GM18508 (cell line): ENCODE data around the gene RUNX2.

Experiments used
- ATAC-seq: cut with Tn5 transposase; IDR thresholded peaks from one replicate; pipeline ENCODE4 v1.9.1; 2021; ENCODE audit warnings: moderate number of reproducible peaks; ENCODE audit not compliant: insufficient read depth, unreplicated experiment

Gene RUNX2

GRCh38 chr6:45572833-45573232 lies 244.7 kb downstream of the RUNX2 start:
- no peak for ATAC-seq

GRCh38 chr6:45574014-45574461 lies 245.9 kb downstream of the RUNX2 start:
- no peak for ATAC-seq

- ATAC-seq: no peak
These were observed 246.8 kb downstream of the RUNX2 start for GRCh38 chr6:45574885-45575284.

DNA sequence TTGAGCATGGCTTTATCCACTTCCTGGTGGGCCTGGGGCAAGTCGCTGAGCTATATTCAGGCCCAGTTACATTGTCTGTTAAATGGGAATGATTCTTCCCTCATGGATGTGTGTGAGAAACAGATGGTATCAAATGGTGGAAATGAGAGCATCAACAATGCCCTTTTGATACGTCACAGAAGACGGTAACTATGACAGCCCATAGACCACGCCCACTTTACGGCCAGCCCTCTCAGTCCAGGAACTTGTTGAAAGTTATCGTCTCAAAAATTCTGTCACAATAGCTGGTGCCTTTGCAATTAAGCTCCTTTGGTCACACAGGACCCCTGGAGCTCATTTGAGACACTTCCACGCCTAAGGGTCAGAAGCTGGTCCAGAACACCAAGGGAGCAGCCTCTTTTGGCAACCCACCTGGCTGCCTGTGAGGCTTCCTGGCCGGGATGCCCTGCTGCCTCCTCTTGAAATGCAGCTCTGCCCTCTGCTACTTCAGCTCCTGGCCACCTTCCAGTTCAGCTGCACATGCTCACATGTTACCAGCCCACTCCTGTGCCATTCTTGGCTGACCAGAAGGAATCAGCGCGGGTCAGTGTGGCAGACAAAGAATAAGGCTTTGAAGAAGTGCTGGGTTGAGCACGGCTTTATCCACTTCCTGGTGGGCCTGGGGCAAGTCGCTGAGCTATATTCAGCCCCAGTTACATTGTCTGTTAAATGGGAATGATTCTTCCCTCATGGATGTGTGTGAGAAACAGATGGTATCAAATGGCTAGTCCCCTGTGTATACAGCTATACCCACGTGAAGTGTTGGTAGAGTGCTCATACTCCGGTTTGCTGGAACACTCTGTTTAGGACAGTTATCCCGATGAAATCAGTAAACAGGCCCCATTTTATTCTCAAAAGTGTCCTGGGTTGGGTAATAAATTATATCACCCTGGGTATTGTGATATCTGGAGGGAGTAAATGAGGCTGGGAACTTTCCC lies 248.8 kb downstream of the RUNX2 start:
- no peak for ATAC-seq

DNA sequence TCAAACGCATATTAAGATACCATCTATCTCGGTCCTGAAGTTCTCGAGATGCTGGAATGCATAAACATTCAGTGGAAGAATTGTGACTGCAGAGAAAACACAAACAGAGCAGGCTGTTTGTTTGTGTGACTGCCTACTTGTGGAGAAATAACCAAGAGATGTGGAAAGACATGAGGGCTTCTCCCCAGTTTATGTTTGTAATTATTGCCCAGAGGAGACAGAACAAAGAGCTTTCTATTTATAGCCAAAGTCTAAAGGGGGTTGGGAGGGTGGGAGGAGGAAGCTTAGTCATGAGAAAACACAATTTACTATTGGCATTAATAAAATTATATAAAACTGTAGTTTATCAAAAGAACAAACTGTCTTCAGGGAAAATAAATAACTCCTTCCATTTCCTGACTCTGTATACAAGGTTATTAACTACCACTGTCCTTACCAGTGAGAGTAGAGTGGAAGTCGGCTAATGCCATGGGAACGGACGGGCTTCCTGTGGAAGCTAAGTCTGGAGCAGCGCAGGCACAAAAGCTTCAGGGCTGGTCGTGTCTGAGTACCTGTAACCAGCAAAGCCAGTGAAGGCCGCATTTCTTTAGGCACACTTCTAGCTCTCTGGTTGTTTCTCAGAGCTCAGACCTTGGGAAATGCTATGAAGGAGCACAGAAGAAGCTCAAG lies 249.8 kb downstream of the RUNX2 start:
- ATAC-seq: no peak

DNA sequence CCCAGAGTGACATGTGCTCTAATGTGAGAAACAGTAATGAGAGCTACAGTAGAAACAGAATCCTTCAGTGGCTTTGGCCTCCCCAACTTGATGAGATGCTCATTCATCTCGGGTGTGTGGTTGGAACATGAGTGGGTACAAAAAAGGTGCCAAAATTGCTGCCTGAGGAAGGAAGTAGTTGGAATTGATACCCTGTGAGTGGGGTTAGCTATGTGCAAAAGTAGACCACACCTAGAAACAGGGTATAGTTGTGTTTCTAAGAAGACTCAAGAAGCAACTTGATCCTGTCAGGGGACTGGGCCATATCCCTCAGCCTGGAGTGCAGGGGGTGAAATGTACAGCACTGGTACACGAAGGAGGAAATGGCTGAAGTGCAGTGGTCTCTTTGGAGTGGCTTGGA lies 256.0 kb downstream of the RUNX2 start:
- ATAC-seq: no peak

- no peak for ATAC-seq
These were observed 258.4 kb downstream of the RUNX2 start for GRCh38 chr6:45586216-45587171.

- no peak for ATAC-seq
These were observed 259.3 kb downstream of the RUNX2 start for GRCh38 chr6:45587229-45588060.

- ATAC-seq: no peak
These were observed 261.2 kb downstream of the RUNX2 start for GRCh38 chr6:45589367-45589766.

DNA sequence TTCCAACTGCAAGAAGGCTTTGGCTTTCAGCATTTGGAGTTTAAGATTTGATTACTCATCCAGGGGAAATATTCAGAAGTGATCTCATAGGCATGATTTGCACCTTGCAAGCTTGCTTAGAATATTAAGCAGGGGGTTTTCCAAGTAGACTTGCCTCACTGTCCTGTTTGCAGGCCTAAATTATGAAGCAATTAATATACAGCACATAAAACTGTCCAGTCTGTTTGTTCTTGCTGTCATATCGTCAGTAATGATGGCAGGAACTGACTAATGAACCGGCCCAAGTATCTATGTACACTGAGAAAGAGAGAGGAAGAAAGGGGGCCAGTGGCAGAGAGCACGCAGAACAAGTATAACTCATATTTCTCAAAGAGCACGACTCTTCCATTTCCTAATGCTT lies 262.1 kb downstream of the RUNX2 start:
- ATAC-seq: no peak

DNA sequence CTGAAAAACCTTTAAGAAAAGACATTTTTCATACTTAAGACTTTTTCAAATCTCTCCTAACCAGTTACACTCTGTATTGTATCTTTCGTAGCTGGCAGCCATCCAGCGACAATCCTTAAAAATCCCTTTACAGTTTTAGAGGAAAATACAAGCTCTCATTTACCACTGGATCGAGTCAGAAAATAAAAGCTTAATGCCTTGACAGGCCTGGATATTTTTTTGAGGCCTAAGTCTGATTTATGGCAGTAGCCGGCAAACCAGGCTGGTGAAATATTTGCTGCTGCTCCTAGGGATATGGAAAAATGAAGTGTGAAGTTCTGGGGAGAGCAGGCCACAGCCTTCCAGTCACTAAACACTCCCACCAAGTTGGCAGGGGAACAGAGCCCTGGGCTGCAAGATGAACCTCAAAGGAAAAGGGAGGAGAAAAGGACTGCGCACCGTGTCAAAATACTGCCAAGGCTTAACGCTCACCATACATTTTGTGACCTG lies 262.6 kb downstream of the RUNX2 start:
- ATAC-seq: no peak

DNA sequence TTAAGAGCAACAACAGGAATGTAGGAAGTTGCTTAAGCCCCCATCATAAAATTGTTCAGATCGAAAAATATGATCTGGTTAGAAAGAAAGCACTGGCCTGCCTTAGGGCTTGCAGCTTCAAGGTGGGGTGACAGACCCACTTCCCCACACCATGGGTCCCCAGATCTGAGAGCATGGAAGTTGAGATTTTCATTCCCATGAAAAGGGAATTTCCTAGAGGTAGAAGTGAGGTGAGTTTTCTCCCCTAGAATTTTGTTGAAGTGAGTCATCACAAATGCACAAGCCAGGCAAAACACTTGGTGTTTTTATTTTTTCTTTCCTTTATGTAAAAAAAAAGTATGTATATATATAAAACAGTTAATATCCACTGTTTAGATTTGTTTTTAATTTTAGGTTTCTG lies 263.2 kb downstream of the RUNX2 start:
- no peak for ATAC-seq

DNA sequence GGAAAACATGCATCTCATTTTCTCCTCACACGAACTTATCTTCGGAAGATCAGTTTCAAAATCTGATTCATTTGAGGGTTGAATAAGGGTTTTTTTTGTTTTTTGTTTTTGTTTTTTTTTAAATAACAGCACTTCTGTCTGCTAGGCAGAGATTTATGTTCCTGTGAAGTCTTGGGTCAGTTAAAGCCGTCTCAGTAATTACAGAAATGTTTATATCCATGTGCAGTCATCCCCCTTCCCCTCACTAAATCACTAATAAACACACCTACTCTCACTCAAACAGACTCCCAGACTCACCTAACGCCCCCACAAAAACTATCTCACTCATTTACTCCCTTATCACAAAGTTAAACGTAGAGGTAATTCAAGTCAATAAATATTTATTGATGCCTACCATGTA lies 263.8 kb downstream of the RUNX2 start:
- ATAC-seq: no peak

GRCh38 chr6:45592991-45593390 lies 264.9 kb downstream of the RUNX2 start:
- ATAC-seq: no peak

DNA sequence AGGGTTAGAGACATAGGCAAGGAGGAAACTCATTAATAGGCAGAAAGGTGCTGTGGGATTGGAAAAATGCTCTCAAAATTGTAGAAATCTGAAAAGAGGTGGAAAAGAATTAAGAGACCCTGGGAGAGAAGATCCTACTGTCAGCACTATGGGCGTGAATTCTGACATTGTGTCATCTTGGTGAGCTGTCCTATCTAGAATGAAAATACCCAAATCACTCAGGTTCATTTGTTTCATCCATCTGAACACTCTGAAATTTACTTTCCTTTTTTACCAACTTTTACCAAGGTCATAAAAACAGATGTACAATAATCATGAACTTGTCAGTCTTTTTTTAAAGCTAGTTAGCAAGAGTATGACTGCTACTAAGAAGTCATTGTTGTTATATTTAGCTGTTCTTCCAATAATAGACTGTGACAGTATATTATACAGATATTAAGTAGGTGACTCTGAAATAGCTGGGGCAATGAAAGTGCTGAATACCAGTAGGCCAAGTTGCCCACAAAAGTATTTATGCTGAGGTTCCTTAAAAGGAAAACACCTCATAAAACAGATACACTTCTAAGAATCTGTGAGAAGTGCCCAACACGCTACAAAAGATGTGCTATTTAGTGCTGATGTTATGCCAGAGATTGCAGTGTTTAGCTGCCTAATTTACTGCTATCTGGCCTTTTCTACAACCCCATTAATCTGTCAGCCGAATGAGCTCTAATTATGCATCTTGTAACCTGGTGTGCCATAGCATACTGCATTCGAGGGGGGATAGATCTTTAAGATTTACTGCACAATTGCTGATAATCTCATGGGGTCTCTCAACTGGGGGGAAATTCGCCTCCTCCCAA lies 267.1 kb downstream of the RUNX2 start:
- no peak for ATAC-seq

DNA sequence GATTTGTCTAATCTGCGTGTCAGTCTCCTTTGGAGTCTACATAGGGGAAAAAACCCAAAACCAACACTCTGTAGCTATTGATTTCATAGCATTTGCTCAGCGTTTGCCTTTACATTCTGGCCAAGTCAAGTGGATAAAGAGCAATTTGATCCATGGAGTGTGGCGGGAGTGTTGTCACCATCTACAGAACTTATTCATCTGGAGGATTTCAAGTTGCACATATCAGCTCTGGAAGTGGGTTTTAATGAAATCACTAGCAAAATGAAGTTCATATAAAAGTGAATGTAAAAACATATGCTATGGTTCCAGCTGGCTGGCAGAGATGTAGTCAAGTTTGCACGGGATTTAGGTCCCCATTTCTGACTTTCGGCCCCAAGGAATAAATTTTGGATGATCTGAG lies 269.3 kb downstream of the RUNX2 start:
- no peak for ATAC-seq

- no peak for ATAC-seq
These were observed 270.9 kb downstream of the RUNX2 start for GRCh38 chr6:45599053-45599452.

DNA sequence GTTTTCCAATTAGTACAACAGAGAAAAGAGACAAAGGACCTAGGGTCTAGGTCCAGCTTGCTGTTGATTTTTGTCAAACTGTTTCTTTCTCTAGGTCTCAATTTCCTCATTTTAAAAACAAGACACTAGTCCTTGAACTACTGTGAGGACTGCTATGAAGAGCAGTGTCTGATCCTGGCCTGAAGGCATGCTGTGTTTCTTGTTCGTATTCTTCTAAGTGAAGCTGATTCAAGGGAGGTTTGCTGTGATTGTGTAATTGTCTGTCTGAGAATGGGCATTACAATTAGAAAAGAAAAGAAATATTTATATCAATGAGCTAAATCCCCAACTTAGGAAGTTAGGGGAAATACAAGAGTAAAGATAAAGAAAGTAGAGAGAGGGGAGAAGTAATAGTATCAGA lies 277.8 kb downstream of the RUNX2 start:
- no peak for ATAC-seq
